BE2C (cell line): Measurements from ENCODE around the gene ASTN2.

Source experiments
- DNase-seq: peaks from one replicate; pipeline ENCODE4 v3.0.0-alpha.2; 2020
- H3K27me3 ChIP-seq: fragments of 250-450 bp; sonication (Bioruptor Pico); 2 replicates; pipeline ENCODE4 v1.5.1; 2020; ENCODE audit warnings: mild to moderate bottlenecking
- H3K36me3 ChIP-seq: fragments of 250-450 bp; sonication (Bioruptor Pico); 2 replicates; pipeline ENCODE4 v1.5.1; 2020; ENCODE audit warnings: mild to moderate bottlenecking
- H3K4me1 ChIP-seq: fragments of 250-450 bp; sonication (Bioruptor Pico); 2 replicates; pipeline ENCODE4 v1.5.1; 2020
- H3K4me3 ChIP-seq: 2 replicates; pipeline ENCODE4 v1.5.1; 2011; ENCODE audit warnings: low read depth, low read length
- H3K9me3 ChIP-seq: fragments of 250-450 bp; sonication (Bioruptor Pico); 2 replicates; pipeline ENCODE4 v1.5.1; 2020
- CTCF ChIP-seq: IDR thresholded peaks from 2 replicates; pipeline ENCODE4 v1.5.1; 2012; ENCODE audit warnings: mild to moderate bottlenecking, low read depth, low read length

ASTN2 gene

GRCh38 chr9:116390303-116391228, 1024.3 kb downstream of the ASTN2 start:
- H3K27me3 ChIP-seq = no peaks in the 10 kb centered on the region
- DNase-seq = no peak
- H3K9me3 ChIP-seq = no peaks in the 10 kb centered on the region
- no peak overlapping the region for H3K4me3 ChIP-seq
- TF ChIP-seq CTCF = no peak
- no peaks in the 10 kb centered on the region for H3K36me3 ChIP-seq
- H3K4me1 ChIP-seq = no peaks in the 10 kb centered on the region

DNA sequence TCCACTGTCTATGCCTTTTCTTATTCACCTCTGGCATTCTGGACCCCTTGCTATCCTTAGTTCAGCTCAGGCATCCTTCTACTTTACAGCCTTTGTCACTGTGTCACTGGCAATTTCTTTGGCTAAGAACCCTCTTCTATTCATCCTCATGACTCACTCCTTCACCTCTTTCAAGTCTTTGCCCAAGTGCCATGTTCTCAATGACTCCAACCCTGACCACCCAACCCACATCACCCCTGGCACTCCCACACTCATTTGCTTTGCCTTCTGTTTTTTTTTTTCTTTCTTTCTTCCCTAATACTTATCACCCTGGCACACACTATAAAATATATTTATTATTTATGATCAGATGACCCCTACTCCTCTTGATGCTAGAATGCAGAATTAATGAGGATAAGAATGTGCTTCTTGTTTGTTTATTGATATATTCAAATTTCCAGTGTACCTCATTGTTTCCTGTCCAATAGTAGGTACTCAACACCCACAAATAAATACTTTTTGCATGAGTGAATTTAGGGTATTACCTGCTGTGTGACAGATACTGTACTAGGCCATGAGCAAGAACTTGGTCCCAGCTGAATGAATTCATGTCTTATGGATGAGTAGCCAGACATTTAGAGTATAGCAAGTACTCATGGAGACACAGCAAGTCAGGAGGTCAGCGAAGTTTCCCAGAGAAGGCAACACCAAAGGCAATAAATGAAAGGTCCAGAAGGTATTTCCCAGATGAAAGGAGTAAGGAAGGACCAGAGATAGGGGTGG, 1025.1 kb downstream of the ASTN2 start:
- H3K9me3 ChIP-seq = no peaks in the 10 kb centered on the region
- H3K4me1 ChIP-seq = no peaks in the 10 kb centered on the region
- no peak overlapping the region for H3K4me3 ChIP-seq
- H3K36me3 ChIP-seq = no peaks in the 10 kb centered on the region
- TF ChIP-seq CTCF = no peak
- DNase-seq = no peak
- no peaks in the 10 kb centered on the region for H3K27me3 ChIP-seq

DNA sequence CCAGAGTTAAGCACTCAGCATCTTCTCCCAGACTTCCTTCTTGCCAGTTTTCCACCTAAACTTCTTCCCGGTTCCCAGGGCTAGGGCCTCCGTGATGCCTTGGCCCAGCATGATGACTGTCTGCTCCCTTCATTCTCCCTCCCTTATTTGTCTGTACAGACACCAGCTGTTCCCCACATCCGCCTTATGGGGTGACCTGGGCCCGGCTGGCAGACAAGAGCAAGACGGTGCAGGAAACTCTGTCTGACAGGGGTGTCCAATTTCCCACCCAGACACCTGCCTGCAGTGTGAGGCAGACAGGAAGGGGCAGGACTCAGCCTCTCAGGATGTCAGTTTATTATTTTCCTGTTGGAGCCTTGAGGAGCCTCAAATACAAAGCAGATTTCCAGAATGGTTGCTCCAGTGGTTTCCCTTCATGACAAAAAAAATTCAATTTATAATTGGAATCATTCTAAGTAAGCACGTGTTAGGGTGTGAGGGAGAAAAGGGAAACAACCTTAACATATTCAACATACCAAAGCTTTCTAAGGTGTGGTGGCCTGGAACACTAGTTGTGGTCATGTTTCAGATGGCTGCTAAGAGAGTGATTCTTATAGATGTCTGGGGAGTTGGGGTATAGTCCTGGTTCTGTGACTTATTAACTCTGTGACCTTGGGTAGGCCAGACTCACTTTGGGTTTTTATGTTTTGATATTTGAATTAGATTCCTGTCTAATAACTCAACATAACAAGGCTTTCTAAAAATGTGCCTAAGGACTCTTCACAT, 1026.7 kb downstream of the ASTN2 start:
- H3K4me1 ChIP-seq = no peaks in the 10 kb centered on the region
- TF ChIP-seq CTCF = no peak
- H3K36me3 ChIP-seq = no peaks in the 10 kb centered on the region
- no peak for DNase-seq
- no peak overlapping the region for H3K4me3 ChIP-seq
- no peaks in the 10 kb centered on the region for H3K9me3 ChIP-seq
- no peaks in the 10 kb centered on the region for H3K27me3 ChIP-seq

GRCh38 chr9:116383936-116384335, 1030.9 kb downstream of the ASTN2 start:
- DNase-seq = no peak
- no peaks in the 10 kb centered on the region for H3K36me3 ChIP-seq
- H3K4me3 ChIP-seq = no peak overlapping the region
- H3K4me1 ChIP-seq = no peaks in the 10 kb centered on the region; the same call in 1 of the 2 replicates
- H3K27me3 ChIP-seq = no peaks in the 10 kb centered on the region
- no peak for TF ChIP-seq CTCF
- H3K9me3 ChIP-seq = no peaks in the 10 kb centered on the region

DNA sequence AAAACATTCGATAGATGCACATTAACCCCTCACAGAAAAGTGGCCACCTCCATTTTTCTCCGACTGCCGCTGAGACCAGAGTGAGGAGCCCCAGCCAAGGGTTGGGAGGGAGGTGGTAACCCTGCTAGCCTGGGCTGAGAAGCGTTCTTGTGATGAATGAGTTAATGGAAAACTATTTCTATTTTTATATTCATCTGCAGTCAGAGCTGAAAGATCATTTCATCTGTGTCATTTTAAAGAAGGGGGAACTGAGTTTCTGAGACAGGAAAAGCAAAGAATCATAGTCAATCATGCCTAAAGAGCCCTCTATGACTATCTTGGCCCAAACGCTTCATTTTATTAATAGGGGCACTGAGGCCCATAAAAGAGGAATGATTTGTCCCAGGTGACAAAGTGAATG, 1031.7 kb downstream of the ASTN2 start:
- no peak overlapping the region for H3K4me3 ChIP-seq
- H3K27me3 ChIP-seq = no peaks in the 10 kb centered on the region
- no peaks in the 10 kb centered on the region for H3K36me3 ChIP-seq
- DNase-seq = no peak
- H3K9me3 ChIP-seq = no peaks in the 10 kb centered on the region
- no peaks in the 10 kb centered on the region; the same call in 1 of the 2 replicates for H3K4me1 ChIP-seq
- TF ChIP-seq CTCF = no peak
